ENCODE data around the gene AANAT.

DNA sequence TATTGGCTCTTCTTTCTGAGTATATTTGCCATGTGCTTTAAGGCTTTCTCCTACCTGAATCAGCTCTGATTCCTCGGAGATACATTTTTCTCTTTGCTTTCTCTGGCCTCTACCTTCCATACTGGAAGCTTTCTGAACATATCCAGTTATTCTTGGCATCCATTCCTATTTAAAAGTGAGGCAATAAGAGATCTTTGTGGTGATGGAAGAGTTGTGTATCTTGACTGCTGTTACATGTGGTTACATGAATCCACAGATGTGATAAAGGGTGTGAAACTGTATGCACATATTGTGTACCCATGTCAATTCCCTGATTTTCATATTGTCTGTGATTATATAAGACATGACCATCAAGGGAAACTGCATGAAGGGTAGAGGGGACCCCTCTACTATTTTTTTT is 38.9 kb upstream of the AANAT start:
- TF ChIP-seq, protein P1, sequence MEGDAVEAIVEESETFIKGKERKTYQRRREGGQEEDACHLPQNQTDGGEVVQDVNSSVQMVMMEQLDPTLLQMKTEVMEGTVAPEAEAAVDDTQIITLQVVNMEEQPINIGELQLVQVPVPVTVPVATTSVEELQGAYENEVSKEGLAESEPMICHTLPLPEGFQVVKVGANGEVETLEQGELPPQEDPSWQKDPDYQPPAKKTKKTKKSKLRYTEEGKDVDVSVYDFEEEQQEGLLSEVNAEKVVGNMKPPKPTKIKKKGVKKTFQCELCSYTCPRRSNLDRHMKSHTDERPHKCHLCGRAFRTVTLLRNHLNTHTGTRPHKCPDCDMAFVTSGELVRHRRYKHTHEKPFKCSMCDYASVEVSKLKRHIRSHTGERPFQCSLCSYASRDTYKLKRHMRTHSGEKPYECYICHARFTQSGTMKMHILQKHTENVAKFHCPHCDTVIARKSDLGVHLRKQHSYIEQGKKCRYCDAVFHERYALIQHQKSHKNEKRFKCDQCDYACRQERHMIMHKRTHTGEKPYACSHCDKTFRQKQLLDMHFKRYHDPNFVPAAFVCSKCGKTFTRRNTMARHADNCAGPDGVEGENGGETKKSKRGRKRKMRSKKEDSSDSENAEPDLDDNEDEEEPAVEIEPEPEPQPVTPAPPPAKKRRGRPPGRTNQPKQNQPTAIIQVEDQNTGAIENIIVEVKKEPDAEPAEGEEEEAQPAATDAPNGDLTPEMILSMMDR (IDR thresholded peaks at IDR 0.05; ENCODE audit: low read depth, low read length, missing input control), result no peak
- no peak for TF ChIP-seq EGR1 (IDR thresholded peaks at IDR 0.05; ENCODE audit: low read depth in 2 of 2)
- no peak for TF ChIP-seq YY1 (IDR thresholded peaks at IDR 0.05)
- TF ChIP-seq, protein P2, sequence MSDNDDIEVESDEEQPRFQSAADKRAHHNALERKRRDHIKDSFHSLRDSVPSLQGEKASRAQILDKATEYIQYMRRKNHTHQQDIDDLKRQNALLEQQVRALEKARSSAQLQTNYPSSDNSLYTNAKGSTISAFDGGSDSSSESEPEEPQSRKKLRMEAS (IDR thresholded peaks at IDR 0.05), result no peak
- TF ChIP-seq, protein P3, sequence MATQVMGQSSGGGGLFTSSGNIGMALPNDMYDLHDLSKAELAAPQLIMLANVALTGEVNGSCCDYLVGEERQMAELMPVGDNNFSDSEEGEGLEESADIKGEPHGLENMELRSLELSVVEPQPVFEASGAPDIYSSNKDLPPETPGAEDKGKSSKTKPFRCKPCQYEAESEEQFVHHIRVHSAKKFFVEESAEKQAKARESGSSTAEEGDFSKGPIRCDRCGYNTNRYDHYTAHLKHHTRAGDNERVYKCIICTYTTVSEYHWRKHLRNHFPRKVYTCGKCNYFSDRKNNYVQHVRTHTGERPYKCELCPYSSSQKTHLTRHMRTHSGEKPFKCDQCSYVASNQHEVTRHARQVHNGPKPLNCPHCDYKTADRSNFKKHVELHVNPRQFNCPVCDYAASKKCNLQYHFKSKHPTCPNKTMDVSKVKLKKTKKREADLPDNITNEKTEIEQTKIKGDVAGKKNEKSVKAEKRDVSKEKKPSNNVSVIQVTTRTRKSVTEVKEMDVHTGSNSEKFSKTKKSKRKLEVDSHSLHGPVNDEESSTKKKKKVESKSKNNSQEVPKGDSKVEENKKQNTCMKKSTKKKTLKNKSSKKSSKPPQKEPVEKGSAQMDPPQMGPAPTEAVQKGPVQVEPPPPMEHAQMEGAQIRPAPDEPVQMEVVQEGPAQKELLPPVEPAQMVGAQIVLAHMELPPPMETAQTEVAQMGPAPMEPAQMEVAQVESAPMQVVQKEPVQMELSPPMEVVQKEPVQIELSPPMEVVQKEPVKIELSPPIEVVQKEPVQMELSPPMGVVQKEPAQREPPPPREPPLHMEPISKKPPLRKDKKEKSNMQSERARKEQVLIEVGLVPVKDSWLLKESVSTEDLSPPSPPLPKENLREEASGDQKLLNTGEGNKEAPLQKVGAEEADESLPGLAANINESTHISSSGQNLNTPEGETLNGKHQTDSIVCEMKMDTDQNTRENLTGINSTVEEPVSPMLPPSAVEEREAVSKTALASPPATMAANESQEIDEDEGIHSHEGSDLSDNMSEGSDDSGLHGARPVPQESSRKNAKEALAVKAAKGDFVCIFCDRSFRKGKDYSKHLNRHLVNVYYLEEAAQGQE (IDR thresholded peaks at IDR 0.05), result no peak
- no peak for TF ChIP-seq TAF1 (conservative IDR thresholded peaks at IDR 0.05)
- TF ChIP-seq, protein P4, sequence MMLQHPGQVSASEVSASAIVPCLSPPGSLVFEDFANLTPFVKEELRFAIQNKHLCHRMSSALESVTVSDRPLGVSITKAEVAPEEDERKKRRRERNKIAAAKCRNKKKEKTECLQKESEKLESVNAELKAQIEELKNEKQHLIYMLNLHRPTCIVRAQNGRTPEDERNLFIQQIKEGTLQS (IDR thresholded peaks at IDR 0.05), result no peak
- TF ChIP-seq RAD21 (IDR thresholded peaks at IDR 0.05), result no peak
- no peak for TF ChIP-seq SP1 (IDR thresholded peaks at IDR 0.05)
- TF ChIP-seq JUND (IDR thresholded peaks at IDR 0.05), result no peak
- TF ChIP-seq, protein P5, sequence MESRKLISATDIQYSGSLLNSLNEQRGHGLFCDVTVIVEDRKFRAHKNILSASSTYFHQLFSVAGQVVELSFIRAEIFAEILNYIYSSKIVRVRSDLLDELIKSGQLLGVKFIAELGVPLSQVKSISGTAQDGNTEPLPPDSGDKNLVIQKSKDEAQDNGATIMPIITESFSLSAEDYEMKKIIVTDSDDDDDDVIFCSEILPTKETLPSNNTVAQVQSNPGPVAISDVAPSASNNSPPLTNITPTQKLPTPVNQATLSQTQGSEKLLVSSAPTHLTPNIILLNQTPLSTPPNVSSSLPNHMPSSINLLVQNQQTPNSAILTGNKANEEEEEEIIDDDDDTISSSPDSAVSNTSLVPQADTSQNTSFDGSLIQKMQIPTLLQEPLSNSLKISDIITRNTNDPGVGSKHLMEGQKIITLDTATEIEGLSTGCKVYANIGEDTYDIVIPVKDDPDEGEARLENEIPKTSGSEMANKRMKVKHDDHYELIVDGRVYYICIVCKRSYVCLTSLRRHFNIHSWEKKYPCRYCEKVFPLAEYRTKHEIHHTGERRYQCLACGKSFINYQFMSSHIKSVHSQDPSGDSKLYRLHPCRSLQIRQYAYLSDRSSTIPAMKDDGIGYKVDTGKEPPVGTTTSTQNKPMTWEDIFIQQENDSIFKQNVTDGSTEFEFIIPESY (IDR thresholded peaks at IDR 0.05), result no peak
- no peak for TF ChIP-seq FOXA1 (IDR thresholded peaks at IDR 0.05)

Data from liver (tissue), 3 donors.